HL-60 (cell line): Measurements from ENCODE around the gene GLI2.

Source experiments
- DNase-seq, 2 experiments: peaks; one replicate each; pipeline ENCODE4 v3.0.0-alpha.2; 2010 to 2020; ENCODE audit warnings: low read depth in 1 of 2, low spot score in 1 of 2
- H3K27ac ChIP-seq: fragments of 250-450 bp; sonication (Bioruptor Pico); replicated peaks from 2 replicates; pipeline ENCODE4 v1.5.1; 2020; ENCODE audit warnings: mild to moderate bottlenecking, moderate library complexity
- H3K27me3 ChIP-seq: fragments of 250-450 bp; sonication (Bioruptor Pico); 2 replicates; pipeline ENCODE4 v1.5.1; 2021; ENCODE audit warnings: mild to moderate bottlenecking, moderate library complexity; ENCODE audit not compliant: insufficient read depth, poor library complexity, severe bottlenecking
- H3K4me3 ChIP-seq: replicated peaks from 2 replicates; pipeline ENCODE4 v1.5.1; 2011; ENCODE audit warnings: mild to moderate bottlenecking, control low read depth, low read length; ENCODE audit not compliant: insufficient read depth
- GABPA ChIP-seq: IDR thresholded peaks from 2 replicates; pipeline ENCODE4 v1.6.1; 2012; ENCODE audit warnings: low read depth
- POLR2AphosphoS5 ChIP-seq: IDR thresholded peaks from 2 replicates; pipeline ENCODE4 v1.6.1; 2012; ENCODE audit warnings: low read depth
- SPI1 ChIP-seq: IDR thresholded peaks from 2 replicates; pipeline ENCODE4 v1.6.1; 2012; ENCODE audit warnings: low read depth, mild to moderate bottlenecking, borderline replicate concordance
- TF ChIP-seq, protein P1 (sequence below): IDR thresholded peaks from one replicate; pipeline ENCODE4 v1.5.1; 2011; ENCODE audit warnings: low read length, control low read depth, inconsistent platforms; ENCODE audit not compliant: insufficient read depth
- TF ChIP-seq, protein P2 (sequence below): IDR thresholded peaks from 2 replicates; pipeline ENCODE4 v1.6.1; 2012; ENCODE audit warnings: low read depth; ENCODE audit not compliant: insufficient replicate concordance

GLI2 gene

DNA sequence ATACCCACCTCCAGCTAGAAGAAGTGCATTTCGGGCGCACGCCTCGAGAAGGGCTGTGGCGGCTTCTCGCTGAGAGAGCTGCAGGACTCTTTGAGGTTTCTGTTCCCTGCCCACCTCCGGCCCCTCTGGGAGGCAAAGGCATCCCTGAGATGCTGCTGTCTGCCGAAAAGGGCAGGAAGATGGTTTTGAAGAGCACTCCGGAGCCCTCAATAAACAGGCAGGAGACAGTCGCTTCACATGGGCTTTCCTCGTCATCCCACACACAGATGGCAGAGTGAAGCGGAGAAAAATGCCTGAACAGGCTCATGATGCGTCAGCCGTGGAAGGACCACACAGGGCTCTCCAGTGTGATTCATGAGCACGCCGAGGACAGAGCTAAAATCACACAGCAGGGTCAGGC is 25.4 kb upstream of the GLI2 start:
- Histone ChIP-seq H3K4me3 (no peak overlapping the region), H3K27ac (no peak overlapping the region), H3K27me3 (no peaks in the 10 kb centered on the region)
- TF ChIP-seq SPI1 = no peak
- TF ChIP-seq, protein P1, sequence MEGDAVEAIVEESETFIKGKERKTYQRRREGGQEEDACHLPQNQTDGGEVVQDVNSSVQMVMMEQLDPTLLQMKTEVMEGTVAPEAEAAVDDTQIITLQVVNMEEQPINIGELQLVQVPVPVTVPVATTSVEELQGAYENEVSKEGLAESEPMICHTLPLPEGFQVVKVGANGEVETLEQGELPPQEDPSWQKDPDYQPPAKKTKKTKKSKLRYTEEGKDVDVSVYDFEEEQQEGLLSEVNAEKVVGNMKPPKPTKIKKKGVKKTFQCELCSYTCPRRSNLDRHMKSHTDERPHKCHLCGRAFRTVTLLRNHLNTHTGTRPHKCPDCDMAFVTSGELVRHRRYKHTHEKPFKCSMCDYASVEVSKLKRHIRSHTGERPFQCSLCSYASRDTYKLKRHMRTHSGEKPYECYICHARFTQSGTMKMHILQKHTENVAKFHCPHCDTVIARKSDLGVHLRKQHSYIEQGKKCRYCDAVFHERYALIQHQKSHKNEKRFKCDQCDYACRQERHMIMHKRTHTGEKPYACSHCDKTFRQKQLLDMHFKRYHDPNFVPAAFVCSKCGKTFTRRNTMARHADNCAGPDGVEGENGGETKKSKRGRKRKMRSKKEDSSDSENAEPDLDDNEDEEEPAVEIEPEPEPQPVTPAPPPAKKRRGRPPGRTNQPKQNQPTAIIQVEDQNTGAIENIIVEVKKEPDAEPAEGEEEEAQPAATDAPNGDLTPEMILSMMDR = no peak
- no peak for DNase-seq

GRCh38 chr2:120711694-120712093 is 24.0 kb upstream of the GLI2 start:
- no peaks in the 10 kb centered on the region for H3K27me3 ChIP-seq
- TF ChIP-seq POLR2AphosphoS5 = no peak
- TF ChIP-seq SPI1 = no peak
- no peak for TF ChIP-seq GABPA
- TF ChIP-seq, protein P1 = no peak
- TF ChIP-seq, protein P2, sequence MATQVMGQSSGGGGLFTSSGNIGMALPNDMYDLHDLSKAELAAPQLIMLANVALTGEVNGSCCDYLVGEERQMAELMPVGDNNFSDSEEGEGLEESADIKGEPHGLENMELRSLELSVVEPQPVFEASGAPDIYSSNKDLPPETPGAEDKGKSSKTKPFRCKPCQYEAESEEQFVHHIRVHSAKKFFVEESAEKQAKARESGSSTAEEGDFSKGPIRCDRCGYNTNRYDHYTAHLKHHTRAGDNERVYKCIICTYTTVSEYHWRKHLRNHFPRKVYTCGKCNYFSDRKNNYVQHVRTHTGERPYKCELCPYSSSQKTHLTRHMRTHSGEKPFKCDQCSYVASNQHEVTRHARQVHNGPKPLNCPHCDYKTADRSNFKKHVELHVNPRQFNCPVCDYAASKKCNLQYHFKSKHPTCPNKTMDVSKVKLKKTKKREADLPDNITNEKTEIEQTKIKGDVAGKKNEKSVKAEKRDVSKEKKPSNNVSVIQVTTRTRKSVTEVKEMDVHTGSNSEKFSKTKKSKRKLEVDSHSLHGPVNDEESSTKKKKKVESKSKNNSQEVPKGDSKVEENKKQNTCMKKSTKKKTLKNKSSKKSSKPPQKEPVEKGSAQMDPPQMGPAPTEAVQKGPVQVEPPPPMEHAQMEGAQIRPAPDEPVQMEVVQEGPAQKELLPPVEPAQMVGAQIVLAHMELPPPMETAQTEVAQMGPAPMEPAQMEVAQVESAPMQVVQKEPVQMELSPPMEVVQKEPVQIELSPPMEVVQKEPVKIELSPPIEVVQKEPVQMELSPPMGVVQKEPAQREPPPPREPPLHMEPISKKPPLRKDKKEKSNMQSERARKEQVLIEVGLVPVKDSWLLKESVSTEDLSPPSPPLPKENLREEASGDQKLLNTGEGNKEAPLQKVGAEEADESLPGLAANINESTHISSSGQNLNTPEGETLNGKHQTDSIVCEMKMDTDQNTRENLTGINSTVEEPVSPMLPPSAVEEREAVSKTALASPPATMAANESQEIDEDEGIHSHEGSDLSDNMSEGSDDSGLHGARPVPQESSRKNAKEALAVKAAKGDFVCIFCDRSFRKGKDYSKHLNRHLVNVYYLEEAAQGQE = no peak
- no peak overlapping the region for H3K4me3 ChIP-seq
- no peak overlapping the region for H3K27ac ChIP-seq
- DNase-seq = no peak

DNA sequence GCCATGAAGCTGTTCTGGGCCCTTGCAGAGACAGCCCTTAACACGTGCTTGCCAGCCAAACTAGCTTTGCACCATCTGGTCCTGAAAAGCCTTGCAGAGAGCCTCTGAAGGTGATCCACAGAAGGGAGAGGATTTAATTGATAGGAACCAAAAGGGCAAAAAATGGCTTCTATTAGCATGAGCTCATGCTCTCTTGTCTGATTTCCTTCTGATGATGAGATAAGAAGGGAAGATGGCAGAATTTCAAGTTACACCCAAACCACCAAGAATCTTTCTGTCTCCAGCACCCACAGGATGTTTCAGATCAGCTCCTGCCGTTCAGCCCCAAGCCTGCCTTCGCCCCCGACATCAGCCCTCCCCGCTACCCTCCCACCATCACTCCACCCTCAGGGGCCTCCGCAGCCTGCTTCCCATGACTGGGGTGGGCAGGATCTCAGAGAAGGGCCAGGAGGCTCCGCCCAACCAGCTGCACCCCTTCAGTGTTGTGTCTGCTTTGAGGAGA is 23.4 kb upstream of the GLI2 start:
- TF ChIP-seq SPI1 (no peak), POLR2AphosphoS5 (no peak), GABPA (no peak)
- TF ChIP-seq, protein P1 = no peak
- TF ChIP-seq, protein P2 = no peak
- no peak overlapping the region for H3K4me3 ChIP-seq
- no peak for DNase-seq
- peaks cover 2% of the 10 kb centered on the region for H3K27me3 ChIP-seq
- no peak overlapping the region for H3K27ac ChIP-seq

DNA sequence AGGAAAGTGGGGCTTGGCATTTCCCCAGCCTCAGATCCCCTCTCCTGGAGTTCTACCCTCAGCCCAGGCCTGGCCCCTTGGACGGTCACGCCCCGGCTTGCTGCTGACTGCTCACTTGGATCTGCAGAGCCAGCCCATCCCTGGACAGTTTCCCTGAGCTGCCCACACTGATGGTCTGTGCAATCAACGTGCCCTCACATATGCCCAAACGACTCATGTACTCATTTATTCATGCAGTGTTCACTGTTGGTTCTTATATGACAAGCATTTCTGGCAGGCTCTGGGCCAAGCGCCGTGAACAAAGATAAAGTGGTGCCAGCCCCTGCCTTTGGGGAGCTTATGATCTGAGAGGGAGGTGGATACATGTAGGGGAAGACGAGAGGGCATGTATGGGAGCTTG is 20.3 kb upstream of the GLI2 start:
- DNase-seq = no peak
- H3K27me3 ChIP-seq = peaks cover 2% of the 10 kb centered on the region

More for the DNA sequence above, 20.3 kb upstream of the GLI2 start:
- H3K4me3 ChIP-seq = no peak overlapping the region
- TF ChIP-seq POLR2AphosphoS5 = no peak
- H3K27ac ChIP-seq = no peak overlapping the region
